ENCODE measurements around the gene SERINC3. TPM values are rescaled to one million over a fixed set of nuclear protein-coding genes. Genes with fewer than 3 reads are reported as not detected.

Gene SERINC3
- polyA plus RNA-seq, 1 donor: 69.2 TPM

- Histone ChIP-seq H3K27ac (ENCODE audit: low read length) (peak overlapping the region; percentile 83), H3K9me3 (ENCODE audit: control insufficient read depth, low read depth, low read length) (no peaks in the 10 kb centered on the region), H3K27me3 (ENCODE audit: control insufficient read depth, insufficient read depth, low read length) (no peaks in the 10 kb centered on the region), H3K4me3 (ENCODE audit: low read length) (no peak overlapping the region), H3K4me1 (ENCODE audit: control insufficient read depth, insufficient read depth, low read length) (peaks cover 41% of the 10 kb centered on the region), H3K36me3 (ENCODE audit: control insufficient read depth, insufficient read depth, low read length) (no peaks in the 10 kb centered on the region)
- WGBS (ENCODE audit: insufficient coverage, low lambda C conversion rate): no CpG with 5 or more reads among the region's 6 CpGs
- peak; percentile 95 to 98 for DNase-seq
These were observed 64.9 kb downstream of the SERINC3 start for GRCh38 chr20:44457016-44457415.

- WGBS (ENCODE audit: insufficient coverage, low lambda C conversion rate): no CpG with 5 or more reads among the region's 8 CpGs
- Histone ChIP-seq H3K4me1 (ENCODE audit: control insufficient read depth, insufficient read depth, low read length) (peaks cover 39% of the 10 kb centered on the region), H3K27ac (ENCODE audit: low read length) (peak overlapping the region; percentile 83), H3K4me3 (ENCODE audit: low read length) (no peak overlapping the region), H3K27me3 (ENCODE audit: control insufficient read depth, insufficient read depth, low read length) (no peaks in the 10 kb centered on the region), H3K9me3 (ENCODE audit: control insufficient read depth, low read depth, low read length) (no peaks in the 10 kb centered on the region), H3K36me3 (ENCODE audit: control insufficient read depth, insufficient read depth, low read length) (no peaks in the 10 kb centered on the region)
- DNase-seq: no peak
These were observed 65.3 kb downstream of the SERINC3 start for GRCh38 chr20:44456611-44457010.

- WGBS (ENCODE audit: insufficient coverage, low lambda C conversion rate): 100% methylated on average over 1 of the region's 3 CpGs
- DNase-seq: no peak
- Histone ChIP-seq H3K9me3 (ENCODE audit: control insufficient read depth, low read depth, low read length) (no peaks in the 10 kb centered on the region), H3K4me3 (ENCODE audit: low read length) (no peak overlapping the region), H3K4me1 (ENCODE audit: control insufficient read depth, insufficient read depth, low read length) (peaks cover 36% of the 10 kb centered on the region), H3K27me3 (ENCODE audit: control insufficient read depth, insufficient read depth, low read length) (no peaks in the 10 kb centered on the region), H3K36me3 (ENCODE audit: control insufficient read depth, insufficient read depth, low read length) (no peaks in the 10 kb centered on the region), H3K27ac (ENCODE audit: low read length) (no peak overlapping the region)
These were observed 66.7 kb downstream of the SERINC3 start for GRCh38 chr20:44455126-44455525.

- no peak overlapping the region for H3K4me3 ChIP-seq (ENCODE audit: low read length)
- no peaks in the 10 kb centered on the region for H3K9me3 ChIP-seq (ENCODE audit: control insufficient read depth, low read depth, low read length)
- no CpG with 5 or more reads among the region's 7 CpGs for WGBS (ENCODE audit: insufficient coverage, low lambda C conversion rate)
- no peaks in the 10 kb centered on the region for H3K36me3 ChIP-seq (ENCODE audit: control insufficient read depth, insufficient read depth, low read length)
- no peak overlapping the region for H3K27ac ChIP-seq (ENCODE audit: low read length)
- DNase-seq: no peak
- no peaks in the 10 kb centered on the region for H3K27me3 ChIP-seq (ENCODE audit: control insufficient read depth, insufficient read depth, low read length)
- peaks cover 32% of the 10 kb centered on the region for H3K4me1 ChIP-seq (ENCODE audit: control insufficient read depth, insufficient read depth, low read length)
These were observed 67.4 kb downstream of the SERINC3 start for GRCh38 chr20:44454306-44454963.

- Histone ChIP-seq H3K4me1 (ENCODE audit: control insufficient read depth, insufficient read depth, low read length) (peaks cover 26% of the 10 kb centered on the region), H3K27ac (ENCODE audit: low read length) (peak overlapping the region; percentile 19), H3K9me3 (ENCODE audit: control insufficient read depth, low read depth, low read length) (peaks cover 4% of the 10 kb centered on the region), H3K4me3 (ENCODE audit: low read length) (no peak overlapping the region), H3K36me3 (ENCODE audit: control insufficient read depth, insufficient read depth, low read length) (no peaks in the 10 kb centered on the region), H3K27me3 (ENCODE audit: control insufficient read depth, insufficient read depth, low read length) (no peaks in the 10 kb centered on the region)
- no CpG with 5 or more reads among the region's 7 CpGs for WGBS (ENCODE audit: insufficient coverage, low lambda C conversion rate)
- DNase-seq: peak in 1 of 2 donors; percentile 64
These were observed 70.9 kb downstream of the SERINC3 start for GRCh38 chr20:44450903-44451450.

GRCh38 chr20:44450281-44450889, 71.5 kb downstream of the SERINC3 start:
- H3K36me3 ChIP-seq (ENCODE audit: control insufficient read depth, insufficient read depth, low read length): no peaks in the 10 kb centered on the region
- DNase-seq: peak in 1 of 2 donors; percentile 11
- WGBS (ENCODE audit: insufficient coverage, low lambda C conversion rate): no CpG with 5 or more reads among the region's 3 CpGs
- H3K9me3 ChIP-seq (ENCODE audit: control insufficient read depth, low read depth, low read length): peaks cover 4% of the 10 kb centered on the region
- peaks cover 32% of the 10 kb centered on the region for H3K4me1 ChIP-seq (ENCODE audit: control insufficient read depth, insufficient read depth, low read length)
- no peak overlapping the region for H3K4me3 ChIP-seq (ENCODE audit: low read length)
- no peaks in the 10 kb centered on the region for H3K27me3 ChIP-seq (ENCODE audit: control insufficient read depth, insufficient read depth, low read length)
- H3K27ac ChIP-seq (ENCODE audit: low read length): peak overlapping the region; percentile 19

- H3K4me3 ChIP-seq (ENCODE audit: low read length): no peak overlapping the region
- DNase-seq: no peak
- H3K27me3 ChIP-seq (ENCODE audit: control insufficient read depth, insufficient read depth, low read length): no peaks in the 10 kb centered on the region
- WGBS (ENCODE audit: insufficient coverage, low lambda C conversion rate): no CpG with 5 or more reads among the region's 7 CpGs
- no peaks in the 10 kb centered on the region for H3K36me3 ChIP-seq (ENCODE audit: control insufficient read depth, insufficient read depth, low read length)
- H3K4me1 ChIP-seq (ENCODE audit: control insufficient read depth, insufficient read depth, low read length): peaks cover 33% of the 10 kb centered on the region
- peaks cover 4% of the 10 kb centered on the region for H3K9me3 ChIP-seq (ENCODE audit: control insufficient read depth, low read depth, low read length)
- H3K27ac ChIP-seq (ENCODE audit: low read length): no peak overlapping the region
These were observed 72.0 kb downstream of the SERINC3 start for GRCh38 chr20:44449864-44450263.

GRCh38 chr20:44448753-44449546, 72.9 kb downstream of the SERINC3 start:
- no peak overlapping the region for H3K27ac ChIP-seq (ENCODE audit: low read length)
- no peak overlapping the region for H3K4me3 ChIP-seq (ENCODE audit: low read length)
- no peaks in the 10 kb centered on the region for H3K27me3 ChIP-seq (ENCODE audit: control insufficient read depth, insufficient read depth, low read length)
- H3K36me3 ChIP-seq (ENCODE audit: control insufficient read depth, insufficient read depth, low read length): no peaks in the 10 kb centered on the region
- peak in 1 of 2 donors; percentile 40 for DNase-seq
- peaks cover 33% of the 10 kb centered on the region for H3K4me1 ChIP-seq (ENCODE audit: control insufficient read depth, insufficient read depth, low read length)
- WGBS (ENCODE audit: insufficient coverage, low lambda C conversion rate): no CpG with 5 or more reads among the region's 9 CpGs
- peaks cover 4% of the 10 kb centered on the region for H3K9me3 ChIP-seq (ENCODE audit: control insufficient read depth, low read depth, low read length)

- peak in 1 of 2 donors; percentile 60 for DNase-seq
- Histone ChIP-seq H3K9me3 (ENCODE audit: control insufficient read depth, low read depth, low read length) (peaks cover 4% of the 10 kb centered on the region), H3K27me3 (ENCODE audit: control insufficient read depth, insufficient read depth, low read length) (no peaks in the 10 kb centered on the region), H3K36me3 (ENCODE audit: control insufficient read depth, insufficient read depth, low read length) (no peaks in the 10 kb centered on the region), H3K27ac (ENCODE audit: low read length) (peak overlapping the region; percentile 96), H3K4me3 (ENCODE audit: low read length) (no peak overlapping the region), H3K4me1 (ENCODE audit: control insufficient read depth, insufficient read depth, low read length) (peaks cover 40% of the 10 kb centered on the region)
- WGBS (ENCODE audit: insufficient coverage, low lambda C conversion rate): 60% methylated on average over 1 of the region's 3 CpGs
These were observed 73.9 kb downstream of the SERINC3 start for GRCh38 chr20:44447827-44448419.
